HG03342 (cell line): ENCODE measurements around the gene FARSB.
"Not testable (repeated sequence)": the region's sequence is repeated elsewhere in the genome, so short reads cannot be mapped to it uniquely, and the experiment has no call there.

ENCODE experiments used
- ATAC-seq: cut with Tn5 transposase; IDR thresholded peaks from one replicate; pipeline ENCODE4 v1.9.1; 2021; ENCODE audit warnings: mild to moderate bottlenecking, moderate library complexity; ENCODE audit not compliant: unreplicated experiment

FARSB gene

DNA sequence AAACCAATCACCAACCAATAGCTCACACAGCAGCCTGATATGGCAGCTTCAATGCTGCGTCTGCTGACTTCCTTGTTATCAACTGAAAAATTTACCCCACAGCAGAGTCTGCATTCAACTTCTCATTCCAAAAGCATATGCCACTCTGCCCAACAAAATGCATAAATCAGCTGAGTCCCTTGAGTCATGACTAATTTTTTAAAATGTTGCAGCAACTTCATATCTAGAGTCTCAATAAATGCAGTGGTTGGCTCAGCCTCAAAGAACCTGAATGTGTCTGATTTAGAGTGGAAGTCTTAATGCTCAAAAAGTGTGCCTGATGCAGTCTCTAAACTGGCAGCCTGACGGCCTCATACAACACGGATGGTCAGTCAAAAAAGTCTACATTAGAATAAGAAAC, 46.5 kb downstream of the FARSB start:
- ATAC-seq: no peak

DNA sequence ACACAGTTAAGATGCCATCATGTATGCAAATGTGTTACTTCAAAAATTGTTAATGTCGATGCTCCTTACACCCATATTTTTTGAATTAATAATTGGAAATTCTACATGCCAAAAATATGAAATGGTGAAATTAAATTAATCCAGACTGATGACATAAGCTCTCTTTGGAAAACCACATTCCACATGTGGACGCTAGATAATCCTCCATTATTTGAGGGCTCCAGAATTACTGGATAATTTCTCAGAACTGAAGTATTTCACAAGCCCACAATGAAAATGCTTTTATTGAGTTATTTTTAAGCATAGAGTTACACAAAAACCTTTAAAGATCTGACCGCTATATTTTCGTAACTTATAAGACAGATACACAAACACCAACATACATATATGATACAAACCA, 47.8 kb downstream of the FARSB start:
- no peak for ATAC-seq

DNA sequence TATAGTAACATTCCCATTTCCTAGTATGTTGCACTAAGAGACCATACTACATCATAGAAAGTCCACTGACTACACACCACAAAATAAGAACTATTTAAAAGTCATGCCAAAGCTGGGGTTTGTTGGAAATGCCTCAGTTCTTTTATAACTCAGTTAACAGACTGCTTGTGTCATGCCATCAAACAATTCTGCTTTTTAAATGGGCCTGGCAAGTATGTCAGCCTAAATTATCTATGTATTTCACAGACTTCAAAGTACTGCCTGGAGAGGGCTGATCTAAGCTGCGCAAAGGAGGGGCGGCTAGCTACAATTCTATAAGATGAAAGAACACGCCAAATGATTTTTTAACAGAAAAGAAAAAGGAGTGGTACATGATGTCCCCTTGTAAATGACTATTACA, 49.6 kb downstream of the FARSB start:
- no peak for ATAC-seq

DNA sequence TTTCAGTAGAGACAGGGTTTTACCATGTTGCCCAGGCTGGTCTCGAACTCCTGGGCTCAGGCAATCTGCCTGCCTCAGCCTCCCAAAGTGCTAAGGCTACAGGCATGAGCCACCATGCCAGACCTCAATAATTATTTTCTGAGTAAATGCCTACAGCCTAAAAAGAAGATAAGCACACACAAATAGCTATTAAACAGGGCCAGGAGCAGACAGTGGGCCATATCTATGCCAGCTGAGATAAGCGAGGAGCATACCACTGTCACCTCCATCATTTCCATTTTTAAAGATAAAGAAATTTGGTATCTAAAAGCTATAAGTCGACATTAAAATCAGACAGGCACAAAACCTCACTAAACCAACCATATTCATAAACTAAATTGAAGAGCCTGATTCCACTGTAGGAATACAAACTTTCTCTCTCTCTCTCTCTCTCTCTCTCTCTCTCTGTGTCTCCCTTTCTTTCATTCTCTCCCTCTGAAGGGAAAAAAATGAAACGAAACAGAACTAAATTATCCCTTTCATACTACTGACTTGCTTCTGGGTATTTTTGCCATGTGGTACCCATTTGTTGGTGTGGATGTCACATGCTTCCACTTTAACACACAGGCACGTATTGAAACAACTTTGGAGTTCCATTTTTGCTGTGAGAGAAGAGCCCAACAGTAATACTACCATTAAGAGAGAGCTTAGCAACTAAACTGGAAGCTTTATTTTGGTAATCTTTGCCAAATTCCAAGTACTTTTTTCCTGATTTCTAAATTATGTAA, 51.0 kb downstream of the FARSB start:
- ATAC-seq: no peak

DNA sequence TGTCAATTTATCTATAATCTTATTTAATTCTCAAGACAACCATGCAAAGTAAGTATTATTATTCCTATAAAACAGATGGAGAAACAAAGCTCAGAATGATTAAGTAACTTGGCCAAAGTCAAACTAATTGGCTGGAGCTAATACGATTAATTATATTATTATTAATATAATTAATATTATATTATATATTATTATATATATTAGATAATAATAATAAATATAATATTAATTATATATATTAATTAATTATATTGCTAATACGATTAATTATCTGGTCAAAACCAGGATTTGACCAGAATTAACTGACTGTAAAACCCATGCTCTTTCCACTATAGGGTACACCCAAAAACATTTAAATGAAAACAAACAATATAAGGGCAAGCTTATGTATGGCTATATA, 52.4 kb downstream of the FARSB start:
- ATAC-seq: no peak

DNA sequence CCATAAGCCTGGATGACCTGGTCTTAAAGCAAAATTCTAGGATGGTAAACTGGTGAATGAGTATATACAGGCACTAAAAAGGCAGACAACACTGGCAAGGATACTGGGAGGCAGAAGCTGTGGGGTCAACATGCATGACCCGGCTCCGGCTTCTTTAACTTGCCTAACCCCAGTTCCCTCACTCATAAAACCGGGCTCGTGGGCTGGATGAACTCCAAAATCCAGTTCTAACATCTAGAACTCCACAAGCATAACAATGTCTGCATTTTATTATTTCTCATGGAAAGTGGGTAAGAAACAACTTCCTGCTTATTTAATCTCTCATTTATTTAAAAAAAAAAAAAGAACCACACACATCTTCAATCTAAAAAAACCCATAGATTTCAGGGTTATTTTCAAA, 57.3 kb downstream of the FARSB start:
- ATAC-seq: no peak

DNA sequence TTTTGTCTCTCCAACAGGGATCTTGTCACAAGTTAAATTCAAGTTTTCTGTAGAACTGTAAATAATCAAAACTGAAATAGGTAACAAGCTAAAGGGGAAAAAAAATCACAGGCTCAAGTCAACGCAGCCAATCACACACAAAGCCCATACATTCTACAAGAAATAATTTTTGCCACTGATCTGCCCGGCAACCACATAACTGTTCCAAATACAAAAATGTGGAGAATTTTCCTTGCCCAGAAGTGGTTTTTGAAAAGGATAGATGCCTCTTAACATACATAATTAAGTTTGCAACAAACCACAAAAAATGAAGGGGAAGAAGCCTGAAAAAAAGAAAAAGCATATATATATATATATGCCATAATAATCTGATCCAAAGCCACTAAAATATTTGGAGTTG, 60.3 kb downstream of the FARSB start:
- ATAC-seq: no peak

DNA sequence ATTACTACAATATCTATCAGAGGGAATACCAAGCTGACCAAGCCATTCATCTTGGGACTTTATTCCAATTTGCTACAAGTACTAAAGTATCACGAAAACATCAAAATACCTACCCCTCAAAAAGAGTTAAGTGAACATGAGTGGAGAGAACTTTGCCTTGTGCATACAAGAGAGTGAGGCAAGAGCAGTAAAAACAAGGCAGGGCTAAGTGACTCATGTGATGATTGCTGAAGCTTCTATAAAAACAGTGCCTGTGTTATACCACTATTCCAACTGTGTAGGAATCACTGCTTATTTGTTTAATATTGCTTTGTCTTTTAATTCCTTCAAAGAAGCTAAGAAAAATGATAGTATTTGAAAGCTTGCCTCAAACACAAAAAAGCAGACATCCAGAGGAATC, 61.2 kb downstream of the FARSB start:
- no peak for ATAC-seq

DNA sequence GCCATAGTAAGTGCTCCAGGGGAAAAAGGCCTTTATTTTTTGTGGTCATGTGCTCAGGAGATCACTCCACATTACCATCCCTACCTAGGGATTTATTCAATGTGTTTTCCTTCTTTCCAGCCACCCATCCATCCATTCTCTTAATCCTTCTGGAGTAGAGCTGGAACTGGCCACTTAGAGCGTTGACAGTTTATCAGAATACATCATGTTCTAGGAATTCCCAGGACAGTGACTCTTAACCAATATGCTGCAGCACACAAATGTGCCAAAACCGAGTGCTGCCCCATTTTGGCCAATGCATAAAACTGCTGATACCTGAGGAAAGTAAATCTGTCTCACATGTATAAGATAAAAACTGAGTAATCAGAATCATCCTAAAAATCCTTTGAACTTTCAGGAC, 63.7 kb downstream of the FARSB start:
- no peak for ATAC-seq

DNA sequence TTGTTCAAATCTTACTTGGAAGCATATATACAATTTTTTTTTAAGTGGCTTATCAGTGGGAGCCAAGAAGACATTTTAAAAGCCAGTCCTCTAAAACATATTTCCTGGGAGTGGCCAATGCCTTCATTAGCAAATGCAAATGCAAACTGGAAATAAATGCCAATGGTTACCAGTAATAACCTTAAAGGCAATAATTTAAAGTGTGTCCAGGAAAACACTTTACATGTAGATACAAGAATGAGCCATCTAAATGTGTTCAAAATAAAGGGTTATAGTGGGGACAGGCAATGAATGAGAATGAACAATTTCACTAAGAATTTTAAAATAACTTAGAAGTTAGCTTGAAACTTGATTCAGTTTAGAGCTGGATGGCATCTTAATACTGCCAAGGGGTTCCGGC, 64.2 kb downstream of the FARSB start:
- ATAC-seq: no peak

DNA sequence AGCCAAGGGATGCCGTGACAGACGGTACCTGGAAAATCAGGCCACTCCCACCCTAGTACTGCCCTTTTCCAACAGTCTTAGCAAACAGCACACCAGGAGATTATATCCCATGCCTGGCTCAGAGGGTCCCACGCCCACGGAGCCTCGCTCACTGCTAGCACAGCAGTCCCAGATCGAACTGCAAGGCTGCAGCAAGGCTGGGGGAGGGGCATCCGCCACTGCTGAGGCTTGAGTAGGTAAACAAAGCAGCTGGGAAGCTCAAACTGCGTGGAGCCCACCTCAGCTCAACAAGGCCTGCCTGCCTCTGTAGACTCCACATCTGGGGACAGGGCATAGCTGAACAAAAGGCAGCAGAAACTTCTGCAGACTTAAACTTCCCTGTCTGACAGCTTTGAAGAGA, 71.3 kb downstream of the FARSB start:
- not testable (repeated sequence) for ATAC-seq

DNA sequence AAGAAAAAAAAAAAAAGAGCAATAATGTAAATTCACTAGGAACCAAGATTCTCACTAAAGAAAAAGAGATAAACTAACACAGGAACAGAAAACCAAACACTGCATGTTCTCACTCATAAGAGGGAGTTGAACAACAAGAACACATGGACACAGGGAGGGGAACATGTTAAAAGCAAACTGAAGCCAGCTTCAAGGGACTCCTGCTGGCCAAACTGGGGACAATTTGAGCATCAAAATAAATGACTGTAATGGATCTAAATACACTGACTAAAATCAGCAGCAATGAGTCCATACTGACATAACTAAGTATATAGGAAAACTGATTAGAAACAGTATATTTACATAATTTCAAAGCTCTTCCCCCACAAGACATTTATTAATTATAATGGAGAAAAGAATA, 73.0 kb downstream of the FARSB start:
- no peak for ATAC-seq

DNA sequence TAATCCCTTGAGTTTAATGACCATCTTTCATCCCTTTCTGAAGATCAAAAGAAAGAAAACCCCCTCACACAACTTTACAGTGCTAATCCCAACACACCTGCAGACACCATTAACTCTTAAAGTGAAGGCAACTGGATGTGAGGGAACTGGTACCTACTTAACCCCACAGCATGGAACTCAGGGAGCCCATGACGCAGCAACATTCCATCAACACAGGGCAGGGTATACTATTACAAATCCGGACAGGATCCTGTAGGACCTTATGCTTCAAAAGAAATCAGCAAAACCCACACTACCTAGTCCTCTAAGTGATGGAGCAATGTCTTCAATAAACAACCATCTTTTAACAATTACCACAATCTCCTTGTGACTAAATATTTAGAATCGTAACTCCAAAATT, 78.6 kb downstream of the FARSB start:
- ATAC-seq: no peak

DNA sequence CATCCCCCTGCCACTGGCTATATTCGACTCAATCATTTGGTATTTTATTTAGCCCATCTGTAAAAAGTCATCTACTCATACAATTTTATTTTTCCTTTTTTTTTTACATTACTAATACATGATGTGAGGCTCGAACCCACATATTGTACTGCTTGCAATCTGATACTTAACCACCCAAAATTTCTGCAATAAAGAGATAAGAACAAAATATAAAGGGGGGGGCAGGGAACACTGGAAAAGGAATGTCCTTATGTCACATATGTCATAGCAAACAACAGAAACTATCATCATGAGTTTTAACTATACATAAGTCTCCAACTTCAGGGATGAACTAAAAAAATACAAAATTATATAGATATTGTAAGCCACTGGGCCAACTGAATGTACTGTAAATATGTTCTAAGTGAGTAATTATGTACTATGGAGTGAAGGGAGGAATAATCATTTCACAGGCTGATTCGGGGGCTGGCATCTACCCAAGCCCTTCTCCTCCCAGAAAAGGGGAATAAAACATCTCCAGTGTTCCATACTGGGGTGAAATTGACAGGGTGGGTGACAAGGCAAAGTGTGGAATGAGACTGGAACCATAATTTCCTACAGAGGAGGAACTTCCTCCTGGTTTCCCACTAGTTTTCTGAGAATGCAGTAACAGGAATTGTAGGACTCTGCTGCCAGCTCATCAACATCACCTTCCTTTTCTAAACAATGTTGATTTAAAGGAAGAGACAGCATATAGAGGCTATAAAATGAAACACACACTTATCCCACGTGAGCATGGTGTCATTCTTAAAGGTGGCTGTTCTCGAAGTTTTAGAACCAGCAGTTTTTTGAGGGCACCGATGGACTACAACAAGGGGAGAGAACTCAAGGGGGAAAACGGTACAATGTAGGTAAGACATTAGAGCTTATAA, 79.5 kb downstream of the FARSB start:
- ATAC-seq: no peak

DNA sequence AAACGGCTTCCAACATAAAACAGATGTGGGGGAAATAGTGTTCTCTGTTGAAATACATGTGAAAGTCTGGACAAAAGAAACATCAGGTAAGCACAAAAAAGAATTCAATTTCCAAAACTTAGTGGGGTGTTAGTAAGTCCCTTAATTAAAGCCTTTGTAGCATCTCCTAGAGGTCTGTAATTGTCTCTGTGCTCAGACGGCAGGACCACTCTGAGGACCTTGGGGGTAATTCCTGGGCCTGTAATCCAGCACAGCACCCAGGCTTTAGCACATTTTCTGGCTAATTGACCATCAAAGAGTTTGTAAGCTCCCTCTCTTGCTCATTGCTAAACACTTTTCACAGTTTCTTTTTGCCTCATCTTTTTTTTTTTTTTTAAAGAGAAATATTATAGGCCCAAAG, 80.3 kb downstream of the FARSB start:
- ATAC-seq: no peak

DNA sequence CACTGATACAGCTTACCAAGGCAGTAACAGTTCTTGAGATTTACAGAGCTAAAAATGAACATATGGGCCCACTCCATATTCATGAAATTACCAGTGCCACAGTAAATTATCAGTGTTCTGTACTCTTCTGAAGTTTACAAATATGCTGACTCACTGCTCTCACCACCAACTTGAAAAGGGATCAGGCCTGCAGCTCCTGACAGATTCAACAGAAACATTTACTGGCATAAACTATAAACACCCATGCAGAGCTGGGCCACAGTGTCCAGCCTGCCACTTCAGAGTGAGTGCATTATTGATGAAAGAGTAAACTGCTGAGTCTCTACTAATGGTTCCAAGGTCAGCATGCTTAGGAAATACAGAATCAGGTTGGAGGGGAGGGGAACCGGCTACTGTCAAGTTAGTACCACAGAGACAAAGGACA, 83.1 kb downstream of the FARSB start:
- no peak for ATAC-seq

DNA sequence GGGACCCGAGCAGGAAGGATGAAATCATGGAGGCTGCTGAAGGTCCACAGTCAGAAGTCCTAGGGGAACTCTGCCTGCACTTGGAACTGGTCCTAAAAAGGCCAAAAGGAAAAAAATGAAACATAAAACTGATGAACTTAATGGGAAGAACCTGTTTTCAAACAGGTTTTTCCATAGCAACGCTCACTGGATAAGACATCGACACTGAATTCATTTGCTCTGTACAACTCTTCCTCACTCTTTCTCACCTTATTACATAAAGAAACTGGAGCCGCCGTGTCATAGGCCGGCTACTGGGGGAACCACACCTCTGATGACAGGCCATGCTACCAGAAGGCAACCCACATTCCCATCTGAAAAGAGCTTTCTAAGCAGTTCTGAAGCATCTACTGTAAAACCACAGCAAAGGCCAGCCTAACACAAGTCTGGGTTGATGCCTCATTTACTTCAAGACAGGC, 83.6 kb downstream of the FARSB start:
- no peak for ATAC-seq

DNA sequence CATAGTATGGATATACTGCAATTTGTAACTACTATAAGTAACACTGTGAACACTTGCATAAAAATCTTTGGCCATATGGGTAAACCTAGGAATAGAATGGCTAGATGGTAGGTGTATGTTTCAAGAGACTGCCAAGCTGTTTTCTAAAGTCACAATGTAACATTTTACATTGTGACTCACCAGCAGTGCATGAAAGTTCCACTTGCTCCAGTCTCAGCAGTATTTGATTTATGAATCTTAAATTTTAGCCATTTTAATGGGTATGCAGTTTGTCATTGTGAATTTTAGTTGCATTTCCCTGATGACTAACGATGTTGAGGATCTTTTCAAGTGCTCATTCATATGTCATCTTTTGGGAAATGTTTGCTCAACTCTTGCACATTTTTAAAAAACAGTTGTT, 86.1 kb downstream of the FARSB start:
- no peak for ATAC-seq

DNA sequence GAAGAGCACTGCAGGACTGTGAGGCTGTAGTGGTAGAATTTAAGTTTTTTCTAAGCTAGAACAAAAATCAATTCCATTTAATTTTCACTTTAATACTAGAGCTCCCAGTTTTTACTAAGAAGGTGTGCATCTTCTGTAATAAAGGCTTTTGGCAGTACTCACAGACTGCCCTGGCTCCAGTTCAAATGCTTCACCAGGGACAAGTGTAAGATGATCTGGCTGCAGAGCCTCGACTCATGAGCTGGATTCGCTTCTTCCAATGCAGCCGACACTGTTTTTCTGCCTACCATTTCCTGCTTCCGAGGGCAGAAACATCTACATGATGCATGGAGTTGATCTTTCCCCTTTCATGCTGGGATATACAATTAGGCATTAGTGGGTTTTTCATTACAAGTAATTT, 87.0 kb downstream of the FARSB start:
- ATAC-seq: no peak

DNA sequence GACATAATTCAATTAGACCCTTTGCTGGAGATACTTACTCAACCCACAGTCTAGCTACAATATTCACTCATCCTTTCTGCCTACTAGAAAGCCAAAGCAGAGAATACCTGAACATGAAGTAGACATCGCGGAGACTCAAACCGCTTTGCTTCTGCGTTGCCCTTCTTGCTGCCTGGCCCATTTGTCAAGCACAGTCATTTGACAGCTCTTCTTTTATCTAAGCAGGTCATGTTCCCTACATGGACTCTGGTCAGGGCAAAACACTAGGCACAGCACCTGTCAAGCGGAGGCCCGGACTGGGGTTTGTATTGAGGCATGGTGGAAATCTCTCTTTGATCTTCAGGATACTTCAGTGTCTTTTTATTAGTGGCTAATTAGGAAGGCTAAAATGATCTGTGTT, 89.7 kb downstream of the FARSB start:
- no peak for ATAC-seq

DNA sequence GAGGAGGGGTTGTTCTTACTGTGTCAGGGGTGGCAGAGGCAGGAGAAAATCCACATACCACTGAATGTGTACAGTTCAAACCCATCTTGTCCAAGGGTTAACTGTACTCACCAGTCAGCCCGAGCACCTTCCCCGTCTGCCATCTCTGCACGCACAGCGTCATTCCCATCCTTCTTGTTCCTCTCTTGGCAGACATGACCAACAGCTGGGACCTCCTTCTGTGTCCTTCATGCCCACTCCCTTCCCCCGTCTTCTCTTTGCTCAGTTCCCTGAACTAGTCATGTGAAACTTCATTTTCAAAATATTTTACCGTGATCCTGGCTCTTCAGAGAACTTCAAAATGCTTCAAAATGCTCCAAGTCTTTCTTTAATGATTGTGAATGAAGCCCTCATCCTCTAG, 92.0 kb downstream of the FARSB start:
- ATAC-seq: no peak

DNA sequence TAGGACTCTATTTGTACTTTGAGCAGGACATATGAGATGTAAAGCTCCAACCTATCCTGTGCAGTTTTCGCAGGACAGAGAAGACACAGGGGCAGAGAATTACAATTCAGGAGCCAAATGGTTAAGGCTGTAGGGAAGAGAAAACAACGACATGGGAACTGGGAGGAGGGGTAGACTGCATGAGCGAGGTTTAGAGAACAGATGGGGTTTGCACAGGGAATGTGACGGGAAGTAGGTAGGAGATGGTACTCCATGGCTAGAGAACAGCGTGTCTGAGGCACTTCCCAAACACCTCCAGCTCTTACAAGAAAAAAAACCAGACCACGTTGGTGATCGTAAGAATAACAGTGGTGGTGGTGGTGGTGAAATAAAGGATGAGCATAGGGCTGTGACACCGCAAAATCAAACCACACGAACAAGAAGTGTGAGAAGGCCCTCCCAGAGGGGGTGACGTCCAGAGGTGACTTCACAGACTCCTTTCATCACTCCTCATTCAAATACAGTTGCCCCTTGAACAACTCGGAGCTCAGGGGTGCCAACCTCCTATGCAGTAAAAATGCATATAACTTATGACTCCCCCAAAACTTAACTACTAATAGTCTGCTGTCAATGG, 92.7 kb downstream of the FARSB start:
- ATAC-seq: no peak
